ENCODE results near the gene COL27A1. TPM values are rescaled to one million over a fixed set of nuclear protein-coding genes. Genes with fewer than 3 reads are reported as not detected.

The COL27A1 gene
- 5.9 and 7.9 TPM in 2 replicates for total RNA-seq (2012; rRNA removed)

DNA sequence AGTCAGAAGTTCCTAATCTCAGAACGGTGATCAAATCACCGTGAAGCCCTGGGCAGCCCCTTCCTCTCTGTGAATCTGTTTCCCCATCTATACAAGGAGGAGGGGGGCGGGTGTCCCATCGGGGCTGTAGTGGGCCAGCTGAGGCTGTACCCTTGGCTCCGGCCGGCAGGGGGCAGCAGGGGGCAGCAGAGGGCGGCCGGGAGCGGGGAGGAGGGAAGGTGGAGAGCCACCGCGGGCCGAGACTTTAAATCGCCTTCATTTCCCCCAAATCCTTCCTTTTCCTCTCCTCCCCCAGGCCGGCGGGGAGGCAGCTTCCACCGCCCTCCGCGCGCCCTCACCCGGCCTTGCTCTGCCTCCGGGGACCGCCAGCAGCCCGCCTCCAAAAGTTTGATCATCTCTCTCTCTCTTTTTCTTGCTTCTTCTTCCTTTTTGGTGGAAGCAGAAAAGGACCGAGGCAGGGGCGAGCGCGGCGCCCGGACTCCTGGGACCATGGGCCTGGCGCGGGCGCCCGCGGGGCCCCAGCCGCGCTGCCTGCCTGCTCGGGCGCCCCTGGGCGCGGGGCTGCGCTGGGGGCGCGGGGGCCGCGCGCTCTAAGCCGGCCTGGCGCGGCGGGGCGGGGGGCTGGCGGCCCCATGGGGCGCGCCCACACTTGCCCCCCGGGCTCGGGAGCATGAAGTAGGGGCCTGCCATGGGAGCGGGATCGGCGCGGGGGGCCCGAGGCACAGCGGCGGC, at the start of gene COL27A1:
COL27A1 (plus strand) TSS at position 275 of the 732 bp plus-strand sequence; CDS start at position 689, 414 bp downstream.
- Histone ChIP-seq H3K4me1 (ENCODE audit: control insufficient read depth, insufficient read depth, low read length) (peaks cover 30% of the 10 kb centered on the region), H3K9me3 (replicated peaks; ENCODE audit: low read length) (no peaks in the 10 kb centered on the region), H3K9ac (ENCODE audit: low read depth, low read length) (peak within 1 kb of the TSS; percentile 80), H3K27me3 (ENCODE audit: control insufficient read depth, insufficient read depth, low read length) (peaks cover 32% of the 10 kb centered on the region), H3K36me3 (ENCODE audit: insufficient read depth, low read length) (no peaks in the 10 kb centered on the region), H3K4me2 (ENCODE audit: low read length) (peak within 1 kb of the TSS; percentile 93), H3K4me3 (ENCODE audit: low read length) (peak within 1 kb of the TSS; percentile 83)

DNA sequence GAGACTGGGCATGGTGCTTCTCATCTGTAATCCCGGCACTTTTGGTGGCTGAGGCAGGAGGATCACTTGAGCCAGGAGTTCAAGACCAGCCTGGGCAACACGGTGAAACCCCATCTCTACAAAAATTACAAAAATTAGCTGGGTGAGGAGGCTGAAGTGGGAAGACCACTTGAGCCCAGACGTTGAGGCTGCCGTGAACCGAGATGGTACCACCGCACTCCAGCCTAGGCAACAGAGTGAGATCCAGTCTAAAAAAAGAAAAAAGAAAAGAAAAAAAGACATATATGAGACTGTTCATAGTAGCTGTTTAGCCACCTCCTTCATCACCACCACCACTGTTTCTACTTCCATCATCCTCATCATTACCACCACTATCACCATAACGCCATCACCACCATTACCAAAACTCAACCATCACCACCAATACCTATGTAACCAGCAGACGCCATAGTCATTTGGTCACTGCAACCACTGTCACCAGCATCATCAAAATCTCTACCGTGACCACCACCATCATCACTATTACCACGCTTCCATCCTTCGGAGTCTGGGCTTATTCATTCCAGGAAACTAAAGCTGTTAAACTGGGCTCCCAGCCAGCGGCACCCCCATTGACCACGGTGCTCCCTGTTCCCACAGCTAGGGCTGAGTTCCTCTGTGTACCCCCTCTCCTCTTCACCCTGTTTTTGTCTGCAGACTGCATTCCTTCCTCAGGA, 47.9 kb upstream of the COL27A1 start:
- H3K4me3 ChIP-seq (ENCODE audit: low read length), result no peak overlapping the region
- no peaks in the 10 kb centered on the region for H3K9me3 ChIP-seq (replicated peaks; ENCODE audit: low read length)
- no peaks in the 10 kb centered on the region for H3K4me1 ChIP-seq (ENCODE audit: control insufficient read depth, insufficient read depth, low read length)
- H3K9ac ChIP-seq (ENCODE audit: low read depth, low read length), result no peak overlapping the region
- H3K4me2 ChIP-seq (ENCODE audit: low read length), result no peak overlapping the region
- peaks cover 33% of the 10 kb centered on the region for H3K27me3 ChIP-seq (ENCODE audit: control insufficient read depth, insufficient read depth, low read length)
- no peaks in the 10 kb centered on the region for H3K36me3 ChIP-seq (ENCODE audit: insufficient read depth, low read length)

DNA sequence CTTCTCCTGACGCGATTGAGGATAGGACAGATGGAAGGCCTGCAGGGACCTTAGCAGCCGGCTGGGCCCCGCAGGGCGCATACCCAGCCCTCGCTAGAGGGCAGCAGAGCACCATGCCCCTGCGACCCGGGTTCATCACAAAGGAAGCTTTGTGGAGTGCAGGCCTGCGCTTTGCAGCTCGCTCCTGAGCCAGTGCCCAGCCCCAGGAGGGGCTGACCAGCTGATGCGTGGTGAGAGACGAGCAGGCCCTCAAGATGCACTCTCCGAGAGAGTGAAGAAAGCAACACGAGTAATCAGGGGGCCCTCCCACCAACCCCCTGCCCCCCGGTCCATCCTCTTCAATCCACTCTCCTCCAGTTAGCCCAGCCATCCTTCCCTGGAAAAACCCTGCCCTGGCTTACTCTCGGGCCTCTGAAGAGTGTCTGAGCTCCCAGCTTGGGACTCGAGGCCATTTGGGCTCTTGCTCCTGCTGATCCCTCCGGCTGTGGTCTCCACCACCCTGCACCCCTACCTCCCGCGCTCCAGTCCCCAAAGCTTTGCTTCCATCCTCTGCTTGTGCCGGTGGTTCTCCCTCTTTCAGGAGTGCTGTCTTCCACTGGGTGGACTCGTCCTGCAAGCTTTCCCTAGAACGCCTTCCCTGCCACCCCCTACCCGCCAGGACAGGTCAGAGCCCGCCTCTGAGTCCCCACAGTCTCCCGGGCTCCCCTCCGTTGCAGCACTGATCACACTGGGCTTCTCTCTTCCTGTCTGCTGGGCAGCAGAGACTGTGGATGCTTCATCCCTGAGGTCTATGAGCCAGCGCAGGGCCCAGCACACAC, 47.1 kb upstream of the COL27A1 start:
- H3K4me1 ChIP-seq (ENCODE audit: control insufficient read depth, insufficient read depth, low read length), result no peaks in the 10 kb centered on the region
- no peak overlapping the region for H3K4me2 ChIP-seq (ENCODE audit: low read length)
- no peaks in the 10 kb centered on the region for H3K36me3 ChIP-seq (ENCODE audit: insufficient read depth, low read length)
- no peak overlapping the region for H3K9ac ChIP-seq (ENCODE audit: low read depth, low read length)
- H3K9me3 ChIP-seq (replicated peaks; ENCODE audit: low read length), result no peaks in the 10 kb centered on the region
- no peak overlapping the region for H3K4me3 ChIP-seq (ENCODE audit: low read length)
- H3K27me3 ChIP-seq (ENCODE audit: control insufficient read depth, insufficient read depth, low read length), result peaks cover 35% of the 10 kb centered on the region

DNA sequence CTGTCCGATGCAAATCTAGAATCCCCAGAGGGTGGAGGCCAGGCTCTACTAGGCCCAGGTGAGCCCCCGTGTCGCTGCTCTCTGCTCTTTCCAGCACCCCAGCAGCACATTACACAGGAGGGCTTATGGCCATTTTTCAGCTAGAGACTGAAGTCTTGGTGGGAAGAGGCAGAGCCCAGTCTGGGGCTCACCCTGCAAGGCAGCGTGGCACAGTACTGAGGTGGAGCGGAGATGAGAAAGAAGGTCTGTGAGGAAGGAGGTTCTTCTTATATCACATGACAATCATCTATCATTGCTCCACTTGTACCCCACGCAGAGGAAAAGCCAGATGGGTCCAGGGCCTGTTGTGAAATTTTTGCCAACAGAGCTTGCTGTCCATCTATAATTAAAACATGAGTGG, 46.2 kb upstream of the COL27A1 start:
- H3K9me3 ChIP-seq (replicated peaks; ENCODE audit: low read length), result no peaks in the 10 kb centered on the region
- peaks cover 38% of the 10 kb centered on the region for H3K27me3 ChIP-seq (ENCODE audit: control insufficient read depth, insufficient read depth, low read length)
- no peak overlapping the region for H3K4me2 ChIP-seq (ENCODE audit: low read length)
- H3K36me3 ChIP-seq (ENCODE audit: insufficient read depth, low read length), result no peaks in the 10 kb centered on the region
- H3K4me3 ChIP-seq (ENCODE audit: low read length), result no peak overlapping the region
- no peaks in the 10 kb centered on the region for H3K4me1 ChIP-seq (ENCODE audit: control insufficient read depth, insufficient read depth, low read length)
- H3K9ac ChIP-seq (ENCODE audit: low read depth, low read length), result no peak overlapping the region

DNA sequence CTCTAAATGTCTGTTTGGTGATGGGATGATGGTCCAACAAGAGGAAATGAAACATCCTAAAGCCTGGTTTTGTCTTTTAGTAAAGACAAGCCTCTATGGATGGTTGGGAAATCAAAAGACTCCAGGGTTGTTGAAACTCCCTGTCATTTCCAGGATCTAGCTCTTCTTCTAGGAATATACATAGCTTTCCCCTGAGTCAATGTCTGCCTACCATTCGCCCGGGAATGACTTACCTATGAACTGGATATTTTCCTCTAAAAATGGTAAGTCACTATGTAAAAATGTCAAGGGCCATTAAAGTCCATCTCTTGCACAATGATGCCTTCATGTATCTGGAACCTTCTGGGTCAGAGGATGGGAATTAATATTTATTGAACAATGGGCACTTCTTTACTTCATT, 45.2 kb upstream of the COL27A1 start:
- Histone ChIP-seq H3K4me3 (ENCODE audit: low read length) (no peak overlapping the region), H3K36me3 (ENCODE audit: insufficient read depth, low read length) (no peaks in the 10 kb centered on the region), H3K9ac (ENCODE audit: low read depth, low read length) (no peak overlapping the region), H3K9me3 (replicated peaks; ENCODE audit: low read length) (no peaks in the 10 kb centered on the region), H3K4me2 (ENCODE audit: low read length) (no peak overlapping the region), H3K27me3 (ENCODE audit: control insufficient read depth, insufficient read depth, low read length) (peaks cover 34% of the 10 kb centered on the region), H3K4me1 (ENCODE audit: control insufficient read depth, insufficient read depth, low read length) (no peaks in the 10 kb centered on the region)

DNA sequence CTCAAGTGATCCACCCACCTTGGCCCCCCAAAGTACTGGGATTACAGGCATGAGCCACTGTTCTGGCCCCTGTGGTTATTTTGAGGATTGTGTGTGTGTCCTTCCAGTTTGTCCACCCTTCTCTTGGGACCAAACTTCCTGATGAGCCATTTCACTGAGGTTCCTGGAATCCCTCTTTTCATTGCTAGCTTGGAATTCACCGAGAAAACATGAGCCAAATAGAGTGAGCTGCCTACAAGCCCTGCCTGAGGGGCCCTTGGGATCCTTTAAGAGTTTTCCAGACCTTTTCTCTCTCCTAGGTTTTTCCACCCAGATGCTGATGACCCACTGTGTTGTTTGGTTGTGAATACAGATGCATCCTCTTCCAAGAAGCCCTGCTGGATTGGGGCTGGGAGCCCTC, 43.0 kb upstream of the COL27A1 start:
- H3K4me1 ChIP-seq (ENCODE audit: control insufficient read depth, insufficient read depth, low read length), result no peaks in the 10 kb centered on the region
- H3K27me3 ChIP-seq (ENCODE audit: control insufficient read depth, insufficient read depth, low read length), result peaks cover 36% of the 10 kb centered on the region
- no peak overlapping the region for H3K4me2 ChIP-seq (ENCODE audit: low read length)
- H3K9me3 ChIP-seq (replicated peaks; ENCODE audit: low read length), result no peaks in the 10 kb centered on the region
- H3K4me3 ChIP-seq (ENCODE audit: low read length), result no peak overlapping the region
- no peaks in the 10 kb centered on the region for H3K36me3 ChIP-seq (ENCODE audit: insufficient read depth, low read length)
- no peak overlapping the region for H3K9ac ChIP-seq (ENCODE audit: low read depth, low read length)

DNA sequence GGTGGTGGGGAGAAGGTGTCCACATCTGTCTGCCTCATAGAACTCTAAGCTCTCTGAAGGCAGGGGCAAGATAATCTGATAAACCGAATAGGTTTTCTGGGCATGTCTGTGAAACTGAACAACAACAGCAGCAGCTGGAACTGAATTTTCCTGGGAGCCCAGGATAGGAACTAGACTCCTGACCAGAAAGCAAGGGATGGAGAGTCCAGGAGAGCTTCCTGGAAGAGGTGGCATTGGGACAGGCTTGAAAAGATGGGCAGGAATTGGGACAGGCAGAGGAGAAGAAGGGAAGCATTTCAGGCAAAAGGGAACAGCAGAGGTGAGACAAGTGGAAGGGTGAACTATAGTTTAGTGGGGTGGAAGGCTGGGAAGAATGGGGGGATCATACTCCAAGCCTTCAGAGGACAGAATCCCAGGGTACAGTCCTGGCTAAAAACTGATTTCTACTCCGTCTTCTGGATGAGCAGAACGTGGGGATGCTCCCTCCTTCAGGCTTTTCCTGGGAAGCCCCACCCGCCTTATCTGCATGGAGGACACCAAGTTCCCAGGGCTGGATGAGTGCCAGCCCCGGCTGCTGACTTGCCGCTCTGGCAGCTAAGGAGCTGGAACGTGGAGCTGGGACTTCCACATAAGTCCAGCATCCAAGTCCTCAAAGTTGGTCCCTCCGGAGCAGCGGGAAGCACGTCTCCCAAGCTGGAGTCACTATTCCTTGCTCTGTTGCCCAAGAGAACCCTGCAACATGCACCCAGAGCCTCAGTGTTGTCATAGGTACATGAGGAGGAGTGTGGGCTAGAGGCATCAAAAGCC, 42.4 kb upstream of the COL27A1 start:
- Histone ChIP-seq H3K4me3 (ENCODE audit: low read length) (no peak overlapping the region), H3K9ac (ENCODE audit: low read depth, low read length) (no peak overlapping the region), H3K4me2 (ENCODE audit: low read length) (no peak overlapping the region), H3K9me3 (replicated peaks; ENCODE audit: low read length) (no peaks in the 10 kb centered on the region), H3K36me3 (ENCODE audit: insufficient read depth, low read length) (no peaks in the 10 kb centered on the region), H3K4me1 (ENCODE audit: control insufficient read depth, insufficient read depth, low read length) (no peaks in the 10 kb centered on the region), H3K27me3 (ENCODE audit: control insufficient read depth, insufficient read depth, low read length) (peaks cover 42% of the 10 kb centered on the region)

DNA sequence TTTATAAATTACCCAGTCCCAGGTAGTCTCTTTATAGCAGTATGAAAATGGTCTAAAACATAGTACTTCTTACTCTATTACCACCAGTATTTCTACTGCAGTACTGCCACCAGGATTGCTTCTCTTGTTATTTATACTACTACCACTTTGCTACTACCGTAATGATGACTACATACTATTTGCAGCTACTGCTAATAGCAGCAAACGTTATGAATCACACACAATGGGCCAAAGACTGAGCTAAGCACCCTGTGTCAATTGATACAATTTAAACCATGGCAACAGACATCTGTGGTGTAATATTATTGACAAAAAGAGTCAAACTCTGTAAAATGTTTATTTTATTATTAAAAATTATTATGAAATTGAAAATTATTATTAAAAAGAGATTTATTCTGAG, 41.0 kb upstream of the COL27A1 start:
- Histone ChIP-seq H3K4me2 (ENCODE audit: low read length) (no peak overlapping the region), H3K9ac (ENCODE audit: low read depth, low read length) (no peak overlapping the region), H3K9me3 (replicated peaks; ENCODE audit: low read length) (no peaks in the 10 kb centered on the region), H3K4me3 (ENCODE audit: low read length) (no peak overlapping the region), H3K27me3 (ENCODE audit: control insufficient read depth, insufficient read depth, low read length) (peaks cover 56% of the 10 kb centered on the region), H3K4me1 (ENCODE audit: control insufficient read depth, insufficient read depth, low read length) (no peaks in the 10 kb centered on the region), H3K36me3 (ENCODE audit: insufficient read depth, low read length) (no peaks in the 10 kb centered on the region)

DNA sequence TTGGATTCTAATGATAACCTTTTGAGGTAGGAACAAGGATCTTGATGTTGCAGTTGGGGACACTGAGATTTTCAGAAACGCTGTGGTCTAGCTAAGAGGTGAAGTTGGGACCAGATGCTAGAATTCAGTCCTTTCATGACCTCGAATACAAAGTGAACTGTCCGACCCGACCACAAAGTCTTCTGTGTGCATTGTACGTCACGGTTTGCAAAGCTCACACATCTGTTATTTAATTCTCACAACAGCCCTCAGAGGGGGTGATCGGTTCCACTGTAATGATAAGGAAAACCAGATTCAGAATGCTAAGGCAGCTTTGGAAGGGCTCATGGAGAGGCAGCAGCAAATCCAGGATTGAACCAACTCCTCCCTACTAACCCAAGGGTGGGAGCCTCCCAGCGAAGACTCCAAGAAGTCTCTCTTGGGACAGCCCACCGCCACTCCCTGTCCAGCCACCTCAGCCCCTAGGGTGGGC, 39.6 kb upstream of the COL27A1 start:
- H3K9me3 ChIP-seq (replicated peaks; ENCODE audit: low read length), result no peaks in the 10 kb centered on the region
- peaks cover 67% of the 10 kb centered on the region for H3K27me3 ChIP-seq (ENCODE audit: control insufficient read depth, insufficient read depth, low read length)
- H3K4me3 ChIP-seq (ENCODE audit: low read length), result no peak overlapping the region
- no peaks in the 10 kb centered on the region for H3K36me3 ChIP-seq (ENCODE audit: insufficient read depth, low read length)
- no peak overlapping the region for H3K9ac ChIP-seq (ENCODE audit: low read depth, low read length)
- no peak overlapping the region for H3K4me2 ChIP-seq (ENCODE audit: low read length)
- no peaks in the 10 kb centered on the region for H3K4me1 ChIP-seq (ENCODE audit: control insufficient read depth, insufficient read depth, low read length)

DNA sequence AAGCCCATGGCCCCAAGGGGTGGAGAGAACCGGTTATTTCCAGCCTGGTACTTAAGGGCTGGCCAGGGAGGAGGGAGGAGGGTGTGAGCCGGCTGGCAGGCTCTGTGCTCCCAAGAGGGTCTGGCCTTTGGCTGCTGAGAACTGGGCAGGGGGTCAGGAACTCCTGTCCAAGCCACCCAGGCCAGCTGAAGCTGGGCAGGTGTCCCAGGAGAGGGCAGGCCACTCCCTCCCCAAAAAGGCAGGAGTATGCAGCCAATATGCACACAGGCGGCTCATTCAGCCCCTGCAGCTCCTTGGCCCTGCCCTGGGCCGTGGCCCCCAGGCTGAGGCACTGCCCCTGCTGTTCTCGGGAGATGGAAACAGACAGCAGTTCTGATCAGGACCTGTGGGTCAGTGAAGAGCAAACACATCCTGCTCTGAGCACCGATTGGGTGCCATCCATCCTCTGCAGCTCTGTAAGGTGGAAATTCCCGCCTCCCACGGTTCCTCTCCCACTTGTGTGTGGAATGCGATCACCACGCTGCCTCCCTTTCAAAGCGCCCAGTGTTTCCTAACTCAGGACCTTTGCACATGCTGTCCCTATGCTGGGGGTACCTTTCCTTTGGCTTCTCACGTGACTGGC, 39.1 kb upstream of the COL27A1 start:
- no peak overlapping the region for H3K4me3 ChIP-seq (ENCODE audit: low read length)
- H3K4me1 ChIP-seq (ENCODE audit: control insufficient read depth, insufficient read depth, low read length), result no peaks in the 10 kb centered on the region
- no peak overlapping the region for H3K9ac ChIP-seq (ENCODE audit: low read depth, low read length)
- no peaks in the 10 kb centered on the region for H3K9me3 ChIP-seq (replicated peaks; ENCODE audit: low read length)
- no peak overlapping the region for H3K4me2 ChIP-seq (ENCODE audit: low read length)
- peaks cover 73% of the 10 kb centered on the region for H3K27me3 ChIP-seq (ENCODE audit: control insufficient read depth, insufficient read depth, low read length)
- no peaks in the 10 kb centered on the region for H3K36me3 ChIP-seq (ENCODE audit: insufficient read depth, low read length)

Data from skeletal muscle satellite cell (primary cell).